ENCODE measurements around the gene SLC6A16. TPM values are rescaled to one million over a fixed set of nuclear protein-coding genes. Genes with fewer than 3 reads are reported as not detected.

Gene SLC6A16
- total and polyA plus RNA-seq, 8 donors = 0.44 to 5.4 (median 1.2) TPM; not detected in 3

DNA sequence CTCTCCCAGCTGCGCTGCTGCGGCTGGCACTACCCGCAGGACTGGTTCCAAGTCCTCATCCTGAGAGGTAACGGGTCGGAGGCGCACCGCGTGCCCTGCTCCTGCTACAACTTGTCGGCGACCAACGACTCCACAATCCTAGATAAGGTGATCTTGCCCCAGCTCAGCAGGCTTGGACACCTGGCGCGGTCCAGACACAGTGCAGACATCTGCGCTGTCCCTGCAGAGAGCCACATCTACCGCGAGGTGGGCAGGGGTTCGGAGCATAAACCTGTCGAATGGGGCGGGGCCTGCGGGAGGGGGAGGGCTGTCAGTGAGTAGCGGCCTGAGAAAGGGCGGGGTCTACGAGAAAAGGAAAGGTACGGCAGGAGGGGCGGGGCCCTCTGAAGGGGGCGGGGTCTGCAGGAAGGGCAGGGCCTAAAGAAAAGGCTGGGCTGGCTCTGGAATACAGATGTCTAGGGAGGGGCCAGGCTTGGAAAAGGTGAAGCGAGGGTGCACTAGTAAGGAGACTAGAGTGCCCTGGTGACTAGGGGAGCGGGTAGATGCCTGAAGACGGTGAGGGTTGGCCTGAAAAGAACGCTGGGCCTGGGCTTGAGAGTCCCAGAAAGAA, 13.8 kb upstream of the SLC6A16 start:
- H3K9me3 ChIP-seq = no peaks in the 10 kb centered on the region
- peaks cover 21 to 34% (median 31%) of the 10 kb centered on the region in 4 donors for H3K36me3 ChIP-seq
- peaks cover 34 to 64% (median 36%) of the 10 kb centered on the region in 4 donors for H3K4me1 ChIP-seq
- intact Hi-C loops (cut with DNase I; ENCODE audit: low total_unique reads) = no loop called here
- H3K27me3 ChIP-seq = no peaks in the 10 kb centered on the region
- peak overlapping the region; percentile 40 to 56 (median 43) for H3K4me3 ChIP-seq
- TF ChIP-seq, protein P1, sequence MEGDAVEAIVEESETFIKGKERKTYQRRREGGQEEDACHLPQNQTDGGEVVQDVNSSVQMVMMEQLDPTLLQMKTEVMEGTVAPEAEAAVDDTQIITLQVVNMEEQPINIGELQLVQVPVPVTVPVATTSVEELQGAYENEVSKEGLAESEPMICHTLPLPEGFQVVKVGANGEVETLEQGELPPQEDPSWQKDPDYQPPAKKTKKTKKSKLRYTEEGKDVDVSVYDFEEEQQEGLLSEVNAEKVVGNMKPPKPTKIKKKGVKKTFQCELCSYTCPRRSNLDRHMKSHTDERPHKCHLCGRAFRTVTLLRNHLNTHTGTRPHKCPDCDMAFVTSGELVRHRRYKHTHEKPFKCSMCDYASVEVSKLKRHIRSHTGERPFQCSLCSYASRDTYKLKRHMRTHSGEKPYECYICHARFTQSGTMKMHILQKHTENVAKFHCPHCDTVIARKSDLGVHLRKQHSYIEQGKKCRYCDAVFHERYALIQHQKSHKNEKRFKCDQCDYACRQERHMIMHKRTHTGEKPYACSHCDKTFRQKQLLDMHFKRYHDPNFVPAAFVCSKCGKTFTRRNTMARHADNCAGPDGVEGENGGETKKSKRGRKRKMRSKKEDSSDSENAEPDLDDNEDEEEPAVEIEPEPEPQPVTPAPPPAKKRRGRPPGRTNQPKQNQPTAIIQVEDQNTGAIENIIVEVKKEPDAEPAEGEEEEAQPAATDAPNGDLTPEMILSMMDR (IDR thresholded peaks at IDR 0.05) = no peak
- TF ChIP-seq POLR2A (IDR thresholded peaks at IDR 0.05) = no peak
- TF ChIP-seq POLR2AphosphoS5 (IDR thresholded peaks at IDR 0.05) = no peak
- no peak for TF ChIP-seq EP300 (IDR thresholded peaks at IDR 0.05)
- peak; percentile 94 to 96 for DNase-seq
- 13 to 28% (median 16%) methylated on average over 30 of the region's 30 CpGs for WGBS, 5 donors
- peak overlapping the region; percentile 82 to 96 (median 93) for H3K27ac ChIP-seq

DNA sequence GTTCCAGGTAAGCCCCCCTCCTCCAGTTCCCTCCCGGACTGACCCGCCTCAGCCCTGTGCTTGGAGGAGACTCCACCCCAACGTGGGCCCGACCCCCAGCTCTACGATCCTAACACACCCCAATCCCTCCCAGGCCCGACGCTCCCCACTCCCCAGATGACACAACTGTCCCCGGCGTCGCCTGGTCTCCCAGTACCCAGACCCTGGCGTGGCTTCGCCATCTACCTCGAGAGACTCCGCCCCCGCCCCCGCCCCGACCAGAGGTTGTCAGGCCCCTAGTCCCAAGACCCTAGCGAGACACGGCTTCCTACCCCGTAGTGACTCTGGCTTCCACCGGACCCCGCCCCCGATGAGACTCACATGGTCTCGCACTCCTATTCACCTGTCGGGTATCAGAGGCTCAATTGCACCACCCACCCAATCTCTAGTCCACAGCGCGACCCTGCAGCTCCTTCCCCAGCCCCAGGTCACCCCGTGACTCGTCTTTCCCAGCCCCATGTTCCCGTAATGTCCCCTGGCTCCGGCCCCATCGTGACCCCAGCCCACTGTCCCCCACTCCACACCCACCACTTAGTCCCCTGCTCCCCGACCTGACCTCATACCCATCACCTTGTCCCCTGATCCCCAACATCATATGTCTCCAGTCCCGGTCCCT, 13.2 kb upstream of the SLC6A16 start:
- Histone ChIP-seq H3K4me3 (peak overlapping the region; percentile 40 to 56 (median 43)), H3K36me3 (peaks cover 15 to 27% (median 25%) of the 10 kb centered on the region in 4 donors), H3K9me3 (no peaks in the 10 kb centered on the region), H3K27ac (peak overlapping the region in 4 of 5 donors; percentile 82 to 93 (median 92)), H3K4me1 (peaks cover 34 to 70% (median 36%) of the 10 kb centered on the region in 4 donors), H3K27me3 (no peaks in the 10 kb centered on the region)
- no peak for DNase-seq
- TF ChIP-seq, protein P1 (IDR thresholded peaks at IDR 0.05) = no peak
- TF ChIP-seq EP300 (IDR thresholded peaks at IDR 0.05) (no peak), POLR2AphosphoS5 (IDR thresholded peaks at IDR 0.05) (no peak), POLR2A (IDR thresholded peaks at IDR 0.05) (no peak)
- 19 to 38% (median 20%) methylated on average over 17 to 34 of the region's 34 CpGs for WGBS, 5 donors
- intact Hi-C loops (cut with DNase I; ENCODE audit: low total_unique reads) = no loop called here

DNA sequence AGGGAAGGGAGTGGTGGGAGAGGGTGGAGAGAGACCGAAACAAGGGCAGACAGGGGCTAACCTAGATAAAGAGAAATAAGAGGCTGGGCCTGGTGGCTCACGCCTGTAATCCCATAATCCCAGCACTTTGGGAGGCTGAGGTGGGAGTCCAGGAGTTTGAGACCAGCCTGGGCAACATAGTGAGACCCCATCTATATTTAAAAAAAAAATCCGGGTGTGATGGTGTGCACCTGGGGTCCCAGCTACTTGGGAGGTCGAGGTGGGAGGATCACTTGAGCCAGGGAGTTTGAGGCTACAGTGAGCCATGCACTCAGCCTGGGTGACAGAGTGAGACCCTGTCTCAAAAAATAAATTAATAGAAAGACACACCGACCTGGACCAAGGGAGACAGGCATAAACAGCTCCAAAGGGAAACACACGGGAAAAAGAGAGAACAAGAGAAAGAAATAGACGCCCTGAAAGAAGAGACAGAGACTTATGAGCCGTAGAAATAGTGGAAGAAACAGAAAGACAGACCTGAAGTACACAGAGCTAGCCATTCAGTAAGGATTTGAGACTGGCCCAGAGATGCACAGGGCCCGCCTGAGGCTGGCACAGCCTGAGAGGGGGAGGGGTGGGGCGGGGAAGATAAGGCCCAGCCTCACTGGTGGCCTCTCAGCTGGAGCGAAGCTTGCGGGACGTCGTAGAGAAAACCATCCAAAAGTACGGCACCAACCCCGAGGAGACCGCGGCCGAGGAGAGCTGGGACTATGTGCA, 12.5 kb upstream of the SLC6A16 start:
- 60 to 70% (median 61%) methylated on average over 18 to 19 of the region's 19 CpGs for WGBS, 5 donors
- peaks cover 34 to 74% (median 36%) of the 10 kb centered on the region in 4 donors for H3K4me1 ChIP-seq
- peak overlapping the region in 1 of 5 donors; percentile 93 for H3K27ac ChIP-seq

More for the DNA sequence above, 12.5 kb upstream of the SLC6A16 start:
- Histone ChIP-seq H3K36me3 (peaks cover 8 to 20% (median 18%) of the 10 kb centered on the region in 4 donors), H3K9me3 (no peaks in the 10 kb centered on the region), H3K4me3 (peak overlapping the region in 2 of 4 donors; percentile 40 to 56), H3K27me3 (no peaks in the 10 kb centered on the region)
- intact Hi-C loops (cut with DNase I; ENCODE audit: low total_unique reads) = no loop called here
- DNase-seq = no peak
- TF ChIP-seq POLR2A (IDR thresholded peaks at IDR 0.05) (no peak), POLR2AphosphoS5 (IDR thresholded peaks at IDR 0.05) (no peak), EP300 (IDR thresholded peaks at IDR 0.05) (no peak)
- TF ChIP-seq, protein P1 (IDR thresholded peaks at IDR 0.05) = no peak
